MM.1S (cell line): ENCODE measurements around the gene HENMT1.

ENCODE experiments used
- CTCF ChIP-seq: fragments of 300-600 bp; sonication (generic); IDR thresholded peaks from 2 replicates; pipeline ENCODE4 v1.5.1; 2016; ENCODE audit warnings: antibody characterized with exemption, low read length, mixed read lengths
- EZH2 ChIP-seq: fragments of 300-600 bp; sonication (generic); optimal IDR thresholded peaks from 2 replicates; pipeline ENCODE3; 2017; ENCODE audit warnings: low read depth, mild to moderate bottlenecking, antibody characterized with exemption, low read length, mixed read lengths
- EZH2phosphoT487 ChIP-seq: fragments of 300-600 bp; sonication (generic); IDR thresholded peaks from 2 replicates; pipeline ENCODE4 v1.6.1; 2018; ENCODE audit warnings: antibody characterized with exemption, low read length

GRCh38 chr1:108679586-108680213 is 18.8 kb upstream of the HENMT1 start:
- TF ChIP-seq CTCF, result no peak
- TF ChIP-seq EZH2, result no peak
- TF ChIP-seq EZH2phosphoT487, result no peak
